ENCODE data around the gene PIP5KL1.

PIP5KL1 gene

DNA sequence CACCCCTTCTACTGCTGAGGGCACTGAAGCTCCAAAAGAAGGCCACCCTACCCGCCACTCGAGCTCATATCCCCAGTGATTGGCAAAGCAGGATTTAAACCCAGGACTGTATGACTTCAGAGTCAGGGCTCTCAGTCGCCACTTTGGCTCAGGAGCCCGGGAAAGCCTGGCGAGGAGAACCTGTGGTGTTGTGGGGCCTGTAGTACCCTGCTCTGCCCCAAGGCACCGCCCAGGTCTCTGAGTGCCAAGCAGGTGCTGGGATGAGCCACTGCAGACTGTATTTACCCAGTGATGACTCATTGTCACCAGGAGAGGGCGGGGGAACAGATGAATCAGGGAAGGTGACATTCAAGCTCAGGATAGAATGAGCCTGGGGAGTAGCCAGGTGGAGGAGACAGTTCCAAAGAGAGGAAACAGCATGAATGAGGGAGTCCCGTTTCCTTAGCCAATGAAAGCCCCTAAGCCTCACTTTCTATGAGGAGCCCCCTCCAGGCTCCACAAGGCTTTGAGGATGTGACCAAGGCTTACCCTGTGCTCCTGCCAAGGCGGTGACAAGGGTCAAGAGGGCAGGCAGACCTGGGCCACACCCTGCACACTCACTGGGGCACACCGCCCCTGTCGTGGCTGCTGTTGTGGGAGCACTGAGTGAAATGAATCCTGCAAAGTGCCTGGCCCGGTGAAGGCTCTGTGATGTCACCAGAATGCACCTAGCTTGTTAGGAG lies 24.9 kb upstream of the PIP5KL1 start:
- Histone ChIP-seq H3K4me3 (no peak overlapping the region), H3K36me3 (ENCODE audit: insufficient read depth, low read length) (no peaks in the 10 kb centered on the region), H3K9ac (ENCODE audit: insufficient read length) (no peak overlapping the region)

GRCh38 chr9:127954831-127955293 lies 24.3 kb upstream of the PIP5KL1 start:
- Histone ChIP-seq H3K9ac (ENCODE audit: insufficient read length) (no peak overlapping the region), H3K9me3 (ENCODE audit: low read depth, low read length) (no peaks in the 10 kb centered on the region), H3K4me3 (no peak overlapping the region), H3K36me3 (ENCODE audit: insufficient read depth, low read length) (no peaks in the 10 kb centered on the region; the same call in 1 of the 2 replicates), H3K27ac (no peak overlapping the region)
- no peak for TF ChIP-seq FOXP2 (optimal IDR thresholded peaks at IDR 0.05; ENCODE audit: control extremely low read depth, extremely low read length, insufficient read depth)
- TF ChIP-seq EZH2 (IDR thresholded peaks at IDR 0.05) = no peak
- TF ChIP-seq POLR2AphosphoS5 (IDR thresholded peaks at IDR 0.05; ENCODE audit: borderline replicate concordance, low read depth, low read length) = no peak
- DNase-seq (ENCODE audit: low read depth, low spot score) = no peak

More for the DNA sequence above, 24.9 kb upstream of the PIP5KL1 start:
- no peak for TF ChIP-seq EZH2 (IDR thresholded peaks at IDR 0.05)
- TF ChIP-seq POLR2AphosphoS5 (IDR thresholded peaks at IDR 0.05; ENCODE audit: borderline replicate concordance, low read depth, low read length) = no peak
- no peak for TF ChIP-seq FOXP2 (optimal IDR thresholded peaks at IDR 0.05; ENCODE audit: control extremely low read depth, extremely low read length, insufficient read depth)
- no peak for DNase-seq (ENCODE audit: low read depth, low spot score)
- no peaks in the 10 kb centered on the region for H3K9me3 ChIP-seq (ENCODE audit: low read depth, low read length)
- H3K27ac ChIP-seq = no peak overlapping the region

- H3K4me3 ChIP-seq = no peak overlapping the region
- no peak overlapping the region for H3K9ac ChIP-seq (ENCODE audit: insufficient read length)
- H3K9me3 ChIP-seq (ENCODE audit: low read depth, low read length) = no peaks in the 10 kb centered on the region
- TF ChIP-seq EZH2 (IDR thresholded peaks at IDR 0.05) = no peak
- TF ChIP-seq POLR2AphosphoS5 (IDR thresholded peaks at IDR 0.05; ENCODE audit: borderline replicate concordance, low read depth, low read length) = no peak
- no peak for TF ChIP-seq FOXP2 (optimal IDR thresholded peaks at IDR 0.05; ENCODE audit: control extremely low read depth, extremely low read length, insufficient read depth)
- no peaks in the 10 kb centered on the region; the same call in 1 of the 2 replicates for H3K36me3 ChIP-seq (ENCODE audit: insufficient read depth, low read length)
- DNase-seq (ENCODE audit: low read depth, low spot score) = no peak
- H3K27ac ChIP-seq = no peak overlapping the region
Observed at GRCh38 chr9:127953768-127954505, 23.4 kb upstream of the PIP5KL1 start.

DNA sequence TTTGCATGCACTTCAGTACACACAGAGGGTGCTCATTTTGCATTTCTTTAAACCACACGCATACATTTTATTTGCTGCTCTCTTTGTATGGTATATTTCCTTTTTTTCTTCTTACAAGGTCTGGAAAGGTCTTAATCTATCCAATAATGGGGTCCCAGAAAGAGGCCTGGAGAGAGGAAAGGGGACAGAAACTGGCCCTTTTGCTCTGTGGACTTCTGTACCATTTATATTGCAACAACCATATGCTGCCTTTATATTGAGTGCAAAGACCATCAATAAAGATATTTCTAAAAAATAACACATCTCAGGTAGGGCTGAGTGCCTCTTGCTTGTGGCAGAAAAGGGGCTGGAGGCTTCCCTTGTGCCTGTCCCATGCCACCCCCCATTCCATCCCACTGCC lies 22.6 kb upstream of the PIP5KL1 start:
- H3K36me3 ChIP-seq (ENCODE audit: insufficient read depth, low read length) = no peaks in the 10 kb centered on the region; the same call in 1 of the 2 replicates
- no peak for TF ChIP-seq FOXP2 (optimal IDR thresholded peaks at IDR 0.05; ENCODE audit: control extremely low read depth, extremely low read length, insufficient read depth)
- TF ChIP-seq EZH2 (IDR thresholded peaks at IDR 0.05) = no peak
- DNase-seq (ENCODE audit: low read depth, low spot score) = no peak
- H3K9me3 ChIP-seq (ENCODE audit: low read depth, low read length) = no peaks in the 10 kb centered on the region
- no peak overlapping the region for H3K9ac ChIP-seq (ENCODE audit: insufficient read length)
- no peak overlapping the region for H3K4me3 ChIP-seq
- H3K27ac ChIP-seq = no peak overlapping the region

DNA sequence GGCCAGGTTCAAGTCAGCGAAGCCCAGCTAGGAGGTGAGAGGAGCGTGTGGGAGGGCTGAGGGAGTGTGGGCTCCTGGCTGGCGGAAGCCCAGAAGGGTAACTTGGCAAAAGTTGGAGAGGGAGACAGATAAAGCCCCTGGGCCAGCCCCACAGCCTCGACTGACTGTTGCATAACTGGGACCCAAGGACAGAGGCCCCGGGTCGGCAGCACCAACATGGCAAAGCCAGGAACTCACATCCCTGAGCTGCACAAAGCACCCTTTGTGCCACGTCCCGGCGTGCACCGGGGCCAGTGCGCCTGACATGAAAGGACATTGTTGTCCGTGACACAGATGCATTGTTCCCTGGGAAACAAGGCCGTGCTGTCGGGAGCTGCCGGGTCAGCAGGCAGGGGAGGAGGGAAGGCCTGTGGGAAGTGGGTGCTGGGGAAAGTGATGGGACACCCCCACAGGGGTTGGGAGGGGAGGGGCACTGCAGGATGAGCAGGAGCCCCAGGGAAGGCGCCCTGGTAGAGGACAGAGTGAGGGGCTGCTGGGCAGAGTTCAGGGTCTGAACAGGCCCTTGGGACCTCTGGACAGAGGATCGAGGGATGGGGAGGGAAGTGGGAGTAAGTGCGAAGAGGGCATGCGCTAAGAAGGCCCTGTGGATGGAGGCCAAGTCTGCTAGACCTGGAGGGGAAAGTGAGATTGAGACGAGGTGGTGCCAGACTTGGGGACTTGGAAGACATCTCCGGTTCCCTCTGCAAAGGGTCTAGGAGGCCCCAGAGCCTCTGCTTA lies 20.1 kb upstream of the PIP5KL1 start:
- H3K36me3 ChIP-seq (ENCODE audit: insufficient read depth, low read length) = no peaks in the 10 kb centered on the region; the same call in 1 of the 2 replicates
- no peak overlapping the region for H3K27ac ChIP-seq
- H3K9me3 ChIP-seq (ENCODE audit: low read depth, low read length) = no peaks in the 10 kb centered on the region
- no peak for DNase-seq (ENCODE audit: low read depth, low spot score)
- TF ChIP-seq EZH2 (IDR thresholded peaks at IDR 0.05) (no peak), POLR2AphosphoS5 (IDR thresholded peaks at IDR 0.05; ENCODE audit: borderline replicate concordance, low read depth, low read length) (no peak), FOXP2 (optimal IDR thresholded peaks at IDR 0.05; ENCODE audit: control extremely low read depth, extremely low read length, insufficient read depth) (no peak)
- no peak overlapping the region for H3K4me3 ChIP-seq
- no peak overlapping the region for H3K9ac ChIP-seq (ENCODE audit: insufficient read length)

- Histone ChIP-seq H3K36me3 (ENCODE audit: insufficient read depth, low read length) (no peaks in the 10 kb centered on the region; the same call in 1 of the 2 replicates), H3K9me3 (ENCODE audit: low read depth, low read length) (no peaks in the 10 kb centered on the region), H3K9ac (ENCODE audit: insufficient read length) (no peak overlapping the region), H3K4me3 (no peak overlapping the region), H3K27ac (no peak overlapping the region)
- no peak for DNase-seq (ENCODE audit: low read depth, low spot score)
- TF ChIP-seq POLR2AphosphoS5 (IDR thresholded peaks at IDR 0.05; ENCODE audit: borderline replicate concordance, low read depth, low read length) = no peak
- TF ChIP-seq FOXP2 (optimal IDR thresholded peaks at IDR 0.05; ENCODE audit: control extremely low read depth, extremely low read length, insufficient read depth) = no peak
- TF ChIP-seq EZH2 (IDR thresholded peaks at IDR 0.05) = no peak
Observed at GRCh38 chr9:127949827-127950512, 19.4 kb upstream of the PIP5KL1 start.

- Histone ChIP-seq H3K9ac (ENCODE audit: insufficient read length) (no peak overlapping the region), H3K36me3 (ENCODE audit: insufficient read depth, low read length) (peaks cover 10% of the 10 kb centered on the region; the same call in 1 of the 2 replicates), H3K9me3 (ENCODE audit: low read depth, low read length) (no peaks in the 10 kb centered on the region), H3K4me3 (no peak overlapping the region), H3K27ac (no peak overlapping the region)
- TF ChIP-seq POLR2AphosphoS5 (IDR thresholded peaks at IDR 0.05; ENCODE audit: borderline replicate concordance, low read depth, low read length) (no peak), FOXP2 (optimal IDR thresholded peaks at IDR 0.05; ENCODE audit: control extremely low read depth, extremely low read length, insufficient read depth) (no peak), EZH2 (IDR thresholded peaks at IDR 0.05) (no peak)
- DNase-seq (ENCODE audit: low read depth, low spot score) = no peak
Observed at GRCh38 chr9:127947841-127948710, 17.5 kb upstream of the PIP5KL1 start.

Measured in SK-N-MC (cell line).